T1000 (cell line): ENCODE results near the gene DCAF4.
A peak's percentile ranks its signal among the peaks of the same experiment; 100 is the strongest.
"Not testable (repeated sequence)": the region's sequence is repeated elsewhere in the genome, so short reads cannot be mapped to it uniquely, and the experiment has no call there.

Experiments used
- DNase-seq: peaks from one replicate; lab custom pipeline; 2025; ENCODE audit warnings: mixed read lengths; lab: John Stamatoyannopoulos, UW

The DCAF4 gene

GRCh38 chr14:72932893-72933292 is 6.6 kb downstream of the DCAF4 start:
- DNase-seq = no peak

- no peak for DNase-seq
Observed at GRCh38 chr14:72939630-72940029, 13.4 kb downstream of the DCAF4 start.

GRCh38 chr14:72941286-72941985 is 15.2 kb downstream of the DCAF4 start:
- DNase-seq = no peak

- DNase-seq = no peak
Observed at GRCh38 chr14:72942934-72943333, 16.7 kb downstream of the DCAF4 start.

GRCh38 chr14:72943876-72944430 is 17.7 kb downstream of the DCAF4 start:
- no peak for DNase-seq

GRCh38 chr14:72945356-72946027 is 19.2 kb downstream of the DCAF4 start:
- DNase-seq = no peak

- DNase-seq = peak; percentile 25
Observed at GRCh38 chr14:72946491-72946890, 20.2 kb downstream of the DCAF4 start.

GRCh38 chr14:72947366-72948160 is 21.3 kb downstream of the DCAF4 start:
- DNase-seq = no peak

- peak; percentile 41 for DNase-seq
Observed at GRCh38 chr14:72948481-72949138, 22.3 kb downstream of the DCAF4 start.

GRCh38 chr14:72952171-72952570 is 25.9 kb downstream of the DCAF4 start:
- no peak for DNase-seq

- not testable (repeated sequence) for DNase-seq
Observed at GRCh38 chr14:72956741-72957140, 30.5 kb downstream of the DCAF4 start.

- no peak for DNase-seq
Observed at GRCh38 chr14:72957213-72957612, 30.9 kb downstream of the DCAF4 start.

- DNase-seq = no peak
Observed at GRCh38 chr14:72958548-72958947, 32.3 kb downstream of the DCAF4 start.

GRCh38 chr14:72961016-72961415 is 34.8 kb downstream of the DCAF4 start:
- DNase-seq = not testable (repeated sequence)

GRCh38 chr14:72961579-72962335 is 35.5 kb downstream of the DCAF4 start:
- peak; percentile 70 for DNase-seq

- not testable (repeated sequence) for DNase-seq
Observed at GRCh38 chr14:72962336-72962754, 36.1 kb downstream of the DCAF4 start.

- DNase-seq = peak; percentile 84
Observed at GRCh38 chr14:72962829-72963312, 36.6 kb downstream of the DCAF4 start.

GRCh38 chr14:72965249-72965648 is 39.0 kb downstream of the DCAF4 start:
- no peak for DNase-seq

- DNase-seq = no peak
Observed at GRCh38 chr14:72966038-72966437, 39.8 kb downstream of the DCAF4 start.

- DNase-seq = no peak
Observed at GRCh38 chr14:72968316-72968715, 42.1 kb downstream of the DCAF4 start.

- DNase-seq = no peak
Observed at GRCh38 chr14:72970058-72970630, 43.9 kb downstream of the DCAF4 start.
